ENCODE data around the gene DCAF15. TPM values are rescaled to one million over a fixed set of nuclear protein-coding genes. Genes with fewer than 3 reads are reported as not detected.

DCAF15 gene
- total RNA-seq, 1 experiment from 2014 or later = 13.8 TPM

- no peaks in the 10 kb centered on the region for H3K27me3 ChIP-seq
- no peak overlapping the region for H3K4me3 ChIP-seq
- H3K9me3 ChIP-seq = no peaks in the 10 kb centered on the region
Measured at GRCh38 chr19:13979244-13979615, 26.9 kb downstream of the DCAF15 start.

DNA sequence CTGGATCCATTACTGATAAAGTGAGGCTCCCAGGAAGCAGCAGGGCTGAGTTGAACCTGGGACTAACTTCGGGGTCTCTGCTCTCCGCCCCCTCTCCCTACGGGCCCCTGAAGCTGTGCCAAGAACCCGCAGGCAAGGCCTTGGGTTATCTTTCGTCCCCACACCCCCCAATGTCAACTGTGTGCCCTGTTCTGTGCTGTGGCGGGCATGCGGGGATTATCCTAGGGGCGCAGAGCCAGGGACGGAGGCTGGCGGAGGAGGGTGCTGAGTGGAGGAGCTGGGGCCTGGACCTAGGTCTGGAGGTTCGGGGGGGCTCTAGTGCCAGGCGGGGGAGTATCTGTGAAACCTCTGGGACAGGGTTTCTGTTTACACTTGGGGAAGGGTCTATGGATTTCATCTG is 27.4 kb downstream of the DCAF15 start:
- Histone ChIP-seq H3K27me3 (no peaks in the 10 kb centered on the region), H3K4me3 (no peak overlapping the region), H3K9me3 (no peaks in the 10 kb centered on the region), H3K36me3 (no peaks in the 10 kb centered on the region; the same call in 1 of the 2 replicates)
- no peak for DNase-seq

More at GRCh38 chr19:13979244-13979615, 26.9 kb downstream of the DCAF15 start:
- no peaks in the 10 kb centered on the region; the same call in 1 of the 2 replicates for H3K36me3 ChIP-seq
- DNase-seq = no peak

- Histone ChIP-seq H3K9me3 (no peaks in the 10 kb centered on the region), H3K4me3 (no peak overlapping the region), H3K36me3 (no peaks in the 10 kb centered on the region; the same call in 1 of the 2 replicates), H3K27me3 (no peaks in the 10 kb centered on the region)
- no peak for DNase-seq
Measured at GRCh38 chr19:13980340-13980739, 28.0 kb downstream of the DCAF15 start.

DNA sequence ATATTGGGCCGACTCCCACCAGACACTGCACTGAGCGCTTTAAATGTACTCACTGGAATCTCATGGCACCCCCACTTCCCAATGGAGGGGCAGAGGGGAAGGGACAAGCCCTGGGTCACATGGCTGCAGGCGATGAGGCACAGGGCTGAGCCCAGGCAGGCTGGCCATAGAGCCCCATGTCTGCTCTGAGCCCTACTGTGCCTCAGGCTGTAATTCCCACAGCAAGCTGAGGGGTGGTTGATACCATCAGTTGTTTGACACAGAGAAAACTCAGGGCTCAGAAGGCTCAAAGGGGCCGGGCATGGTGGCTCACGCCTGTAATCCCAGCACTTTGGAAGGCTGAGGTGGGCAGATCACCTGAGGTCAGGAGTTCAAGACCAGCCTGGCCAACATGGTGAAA is 28.7 kb downstream of the DCAF15 start:
- Histone ChIP-seq H3K27me3 (no peaks in the 10 kb centered on the region), H3K9me3 (no peaks in the 10 kb centered on the region), H3K36me3 (no peaks in the 10 kb centered on the region; the same call in 1 of the 2 replicates), H3K4me3 (no peak overlapping the region)
- DNase-seq = no peak

- no peak for DNase-seq
- Histone ChIP-seq H3K9me3 (no peaks in the 10 kb centered on the region), H3K4me3 (no peak overlapping the region), H3K27me3 (no peaks in the 10 kb centered on the region), H3K36me3 (no peaks in the 10 kb centered on the region; the same call in 1 of the 2 replicates)
Measured at GRCh38 chr19:13981467-13981866, 29.2 kb downstream of the DCAF15 start.

GRCh38 chr19:13981988-13982501 is 29.7 kb downstream of the DCAF15 start:
- Histone ChIP-seq H3K4me3 (no peak overlapping the region), H3K27me3 (no peaks in the 10 kb centered on the region), H3K9me3 (no peaks in the 10 kb centered on the region), H3K36me3 (no peaks in the 10 kb centered on the region; the same call in 1 of the 2 replicates)
- DNase-seq = no peak

- Histone ChIP-seq H3K9me3 (no peaks in the 10 kb centered on the region), H3K4me3 (no peak overlapping the region), H3K36me3 (no peaks in the 10 kb centered on the region; the same call in 1 of the 2 replicates), H3K27me3 (no peaks in the 10 kb centered on the region)
- no peak for DNase-seq
Measured at GRCh38 chr19:13982773-13983172, 30.5 kb downstream of the DCAF15 start.

GRCh38 chr19:13983213-13983889 is 31.0 kb downstream of the DCAF15 start:
- Histone ChIP-seq H3K9me3 (no peaks in the 10 kb centered on the region), H3K27me3 (no peaks in the 10 kb centered on the region), H3K4me3 (no peak overlapping the region), H3K36me3 (no peaks in the 10 kb centered on the region; the same call in 1 of the 2 replicates)
- DNase-seq = no peak

DNA sequence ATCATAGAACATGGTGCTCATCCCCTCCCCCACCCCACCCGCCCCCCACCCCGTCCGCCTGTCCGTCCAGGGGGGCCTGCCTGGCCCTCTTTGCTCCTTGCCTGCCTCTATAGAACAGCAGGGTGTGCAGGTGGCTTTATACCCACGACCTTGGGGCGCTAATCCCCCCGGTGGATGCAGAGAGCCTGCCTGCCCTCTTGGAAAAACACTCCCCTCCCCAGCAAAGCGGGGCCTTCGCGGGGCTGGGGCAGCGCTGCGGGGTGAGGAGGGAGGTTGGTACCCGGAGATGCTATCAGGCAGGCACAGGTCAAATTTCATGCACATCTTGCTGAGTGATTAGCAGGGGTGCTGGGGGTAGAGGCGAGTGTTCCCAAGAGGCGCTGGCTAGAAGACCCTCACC is 31.9 kb downstream of the DCAF15 start:
- Histone ChIP-seq H3K9me3 (no peaks in the 10 kb centered on the region), H3K27me3 (no peaks in the 10 kb centered on the region), H3K36me3 (no peaks in the 10 kb centered on the region; the same call in 1 of the 2 replicates), H3K4me3 (no peak overlapping the region)
- no peak for DNase-seq

DNA sequence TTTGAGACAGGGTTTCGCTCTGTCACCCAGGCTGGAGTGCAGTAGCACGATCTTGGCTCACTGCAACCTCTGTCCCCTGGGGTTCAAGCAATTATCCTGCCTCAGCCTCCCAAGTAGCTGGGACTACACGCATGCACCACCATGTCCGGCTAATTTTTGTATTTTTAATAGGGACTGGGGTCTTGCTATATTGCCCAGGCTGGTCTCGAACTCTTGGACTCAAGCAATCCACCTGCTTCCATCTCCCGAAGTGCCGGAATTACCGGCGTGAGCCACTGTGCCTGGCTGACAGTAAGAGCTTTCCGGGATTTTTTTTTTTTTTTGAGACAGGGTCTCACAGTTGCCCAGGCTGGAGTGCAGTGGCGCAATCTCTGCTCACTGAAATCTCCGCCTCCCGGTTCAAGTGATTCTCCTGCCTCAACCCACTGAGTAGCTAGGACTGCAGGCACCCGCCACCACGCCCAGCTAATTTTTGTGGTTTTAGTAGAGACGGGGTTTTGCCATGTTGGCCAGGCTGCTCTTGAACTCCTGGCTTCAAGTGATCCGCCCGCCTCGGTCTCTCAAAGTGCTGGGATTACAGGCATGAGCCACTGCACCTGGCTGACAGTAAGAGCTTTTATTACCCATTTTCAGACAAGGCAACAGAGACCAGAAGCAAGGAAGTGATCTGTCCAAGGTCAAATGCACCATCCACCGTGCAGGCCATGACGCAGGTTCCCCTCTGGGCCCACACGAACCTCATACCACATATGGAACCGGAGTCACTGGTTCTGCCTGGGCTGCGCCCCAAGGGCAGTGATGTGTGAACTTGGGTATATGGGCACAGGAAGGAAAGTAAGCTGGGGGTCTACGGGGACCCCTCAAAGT is 32.8 kb downstream of the DCAF15 start:
- H3K27me3 ChIP-seq = no peaks in the 10 kb centered on the region
- H3K9me3 ChIP-seq = no peaks in the 10 kb centered on the region
- no peaks in the 10 kb centered on the region; the same call in 1 of the 2 replicates for H3K36me3 ChIP-seq
- H3K4me3 ChIP-seq = no peak overlapping the region
- no peak for DNase-seq

- no peaks in the 10 kb centered on the region for H3K27me3 ChIP-seq
- DNase-seq = no peak
- no peak overlapping the region for H3K4me3 ChIP-seq
- no peaks in the 10 kb centered on the region; the same call in none of the 2 replicates for H3K36me3 ChIP-seq
- H3K9me3 ChIP-seq = no peaks in the 10 kb centered on the region
Measured at GRCh38 chr19:13985771-13986347, 33.5 kb downstream of the DCAF15 start.

GRCh38 chr19:13986348-13986904 is 34.1 kb downstream of the DCAF15 start:
- Histone ChIP-seq H3K4me3 (no peak overlapping the region), H3K36me3 (no peaks in the 10 kb centered on the region; the same call in none of the 2 replicates), H3K27me3 (no peaks in the 10 kb centered on the region), H3K9me3 (no peaks in the 10 kb centered on the region)
- DNase-seq = no peak

- H3K4me3 ChIP-seq = no peak overlapping the region
- H3K9me3 ChIP-seq = no peaks in the 10 kb centered on the region
- DNase-seq = no peak
- peaks cover under 1% of the 10 kb centered on the region for H3K36me3 ChIP-seq
- H3K27me3 ChIP-seq = no peaks in the 10 kb centered on the region
Measured at GRCh38 chr19:13987101-13987890, 35.0 kb downstream of the DCAF15 start.

- Histone ChIP-seq H3K4me3 (no peak overlapping the region), H3K9me3 (no peaks in the 10 kb centered on the region), H3K36me3 (peaks cover 8% of the 10 kb centered on the region), H3K27me3 (no peaks in the 10 kb centered on the region)
- DNase-seq = no peak
Measured at GRCh38 chr19:13989487-13989886, 37.2 kb downstream of the DCAF15 start.

DNA sequence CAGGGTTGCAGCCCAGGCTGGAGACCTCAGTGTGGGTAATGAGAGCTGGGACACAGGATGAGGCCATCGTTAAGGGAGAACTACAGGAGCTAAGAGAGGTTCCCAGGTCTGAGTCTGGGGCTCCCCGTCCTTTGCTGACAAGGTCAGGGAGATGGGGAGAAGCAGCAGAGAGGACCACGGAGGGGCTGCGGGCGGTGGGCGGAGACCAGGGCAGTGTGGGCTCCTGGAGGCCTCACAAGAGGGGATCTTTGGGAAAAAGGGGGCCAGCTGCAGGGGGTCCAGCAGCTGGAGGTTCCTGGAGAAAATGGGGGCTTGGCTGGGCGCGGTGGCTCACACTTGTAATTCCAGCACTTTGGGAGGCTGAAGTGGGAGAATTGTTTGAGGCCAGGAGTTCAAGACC is 37.8 kb downstream of the DCAF15 start:
- Histone ChIP-seq H3K36me3 (peaks cover 8% of the 10 kb centered on the region), H3K4me3 (no peak overlapping the region), H3K27me3 (no peaks in the 10 kb centered on the region), H3K9me3 (no peaks in the 10 kb centered on the region)
- no peak for DNase-seq

- Histone ChIP-seq H3K27me3 (no peaks in the 10 kb centered on the region), H3K36me3 (peaks cover 8% of the 10 kb centered on the region), H3K9me3 (no peaks in the 10 kb centered on the region), H3K4me3 (no peak overlapping the region)
- DNase-seq = no peak
Measured at GRCh38 chr19:13992025-13992424, 39.7 kb downstream of the DCAF15 start.

All from MG63 (cell line).